Panc1 (cell line): Measurements from ENCODE around the gene EFNA5. TPM values are rescaled to one million over a fixed set of nuclear protein-coding genes. Genes with fewer than 3 reads are reported as not detected.

Experiments
- ATAC-seq: fragments of 200-7000 bp; cut with Tn5 transposase; 2 replicates; pipeline ENCODE4 v1.9.1; 2020; ENCODE audit warnings: mild to moderate bottlenecking, moderate library complexity
- BruUV-seq: library from RNA; stranded (reverse); fragments of 400-500 nt; replicated peaks from 2 replicates; lab custom pipeline; 2021; lab: Mats Ljungman, UMichigan
- CTCF ChIA-PET: fragments of 300-600 bp; sonication (Branson Sonifier 250); formaldehyde crosslinking; loops from one replicate; lab custom pipeline; 2022; ENCODE audit warnings: antibody characterized with exemption; lab: Charles Lee
- POLR2A ChIA-PET: fragments of 300-600 bp; sonication (Branson Sonifier 250); formaldehyde crosslinking; loops from one replicate; lab custom pipeline; 2022; ENCODE audit warnings: antibody characterized with exemption; lab: Charles Lee
- DNase-seq: peaks from one replicate; pipeline ENCODE4 v3.0.0-alpha.2; 2010; ENCODE audit warnings: low read depth, low spot score
- H3K27ac ChIP-seq: 2 replicates; pipeline ENCODE4 v1.5.1; 2011; ENCODE audit warnings: mild to moderate bottlenecking, low read length, inconsistent platforms
- H3K27me3 ChIP-seq: fragments of 200-500 bp; sonication (Bioruptor generic); 2 replicates; pipeline ENCODE4 v1.6.0; 2014; ENCODE audit warnings: low read length, inconsistent platforms; ENCODE audit not compliant: control insufficient read depth, insufficient read depth
- H3K36me3 ChIP-seq: fragments of 200-500 bp; sonication (Bioruptor generic); 2 replicates; pipeline ENCODE4 v1.5.1; 2014; ENCODE audit warnings: inconsistent platforms, mild to moderate bottlenecking, low read length, moderate library complexity; ENCODE audit not compliant: control insufficient read depth, insufficient read depth
- H3K4me1 ChIP-seq: 2 replicates; pipeline ENCODE4 v1.5.1; 2011; ENCODE audit warnings: inconsistent platforms, mild to moderate bottlenecking, low read length, moderate library complexity; ENCODE audit not compliant: control insufficient read depth, insufficient read depth
- H3K4me3 ChIP-seq, 2 experiments: 2 replicates each; pipeline ENCODE4 v1.5.1; 2011 to 2012; ENCODE audit warnings: low read depth in 2 of 2, low read length in 2 of 2, mild to moderate bottlenecking in 2 of 2, inconsistent platforms in 1 of 2, moderate library complexity in 1 of 2
- H3K9me3 ChIP-seq: fragments of 200-500 bp; sonication (Bioruptor generic); 2 replicates; pipeline ENCODE4 v1.5.1; 2014; ENCODE audit warnings: low read depth, mild to moderate bottlenecking, inconsistent platforms, low read length, moderate library complexity; ENCODE audit not compliant: control insufficient read depth, insufficient read depth
- POLR2AphosphoS5 ChIP-seq: IDR thresholded peaks from 2 replicates; pipeline ENCODE4 v1.6.1; 2012; ENCODE audit warnings: mild to moderate bottlenecking, low read depth, low read length, moderate library complexity
- SIN3A ChIP-seq: IDR thresholded peaks from 2 replicates; pipeline ENCODE4 v1.6.1; 2012; ENCODE audit warnings: low read depth, mild to moderate bottlenecking, low read length, moderate library complexity, borderline replicate concordance; ENCODE audit not compliant: insufficient read depth
- TCF7L2 ChIP-seq: IDR thresholded peaks from 2 replicates; pipeline ENCODE4 v1.6.1; 2011; ENCODE audit warnings: mild to moderate bottlenecking, low read depth, low read length, inconsistent platforms
- in situ Hi-C: cut with HindIII; loops from 2 replicates; pipeline ENCODE4 v1.10.0; 2016; ENCODE audit warnings: low sequenced_read_pairs, low pct_unique_long_range_greater_than_20kb
- intact Hi-C: fragments of 100-400 bp; cut with micrococcal nuclease; formaldehyde crosslinking; loops from one replicate; pipeline ENCODE4 v1.10.0; 2022; ENCODE audit not compliant: unreplicated experiment
- total RNA-seq: library from RNA; stranded (reverse); gene quantifications from one replicate; pipeline ENCODE4 v1.2.1, GENCODE V29; 2021; ENCODE audit not compliant: unreplicated experiment
- TF ChIP-seq, protein P1 (sequence below): fragments of 450-650 bp; IDR thresholded peaks from 2 replicates; pipeline ENCODE4 v1.5.1; 2017; ENCODE audit warnings: mild to moderate bottlenecking
- TF ChIP-seq, protein P2 (sequence below), 2 experiments: IDR thresholded peaks; 2 replicates each; pipeline ENCODE4 v1.6.1; 2011 to 2012; ENCODE audit warnings: low read depth in 2 of 2, control low read depth in 1 of 2, low read length in 1 of 2, mild to moderate bottlenecking in 1 of 2, moderate library complexity in 1 of 2; ENCODE audit not compliant: insufficient read depth in 1 of 2

Gene EFNA5
- total RNA-seq, 1 experiment from 2014 or later = 30.5 TPM

DNA sequence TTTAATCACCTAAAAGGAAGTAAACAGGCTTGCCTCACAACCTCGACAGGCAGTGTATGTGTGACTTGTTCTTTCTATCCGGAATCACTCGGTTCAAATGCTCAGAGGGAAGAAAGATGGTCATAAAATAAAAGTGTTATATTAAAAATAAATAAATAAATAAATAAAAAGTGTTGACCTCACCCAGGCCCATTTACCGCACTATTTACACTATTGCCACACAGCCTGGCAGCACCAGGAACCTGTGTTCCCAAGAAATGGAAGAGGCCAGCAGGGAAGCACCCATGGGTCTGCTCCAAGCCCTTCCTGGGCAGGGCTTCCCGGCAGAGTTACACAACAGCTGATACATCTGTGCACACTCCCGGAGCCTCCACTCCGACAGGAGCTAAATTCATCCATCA is 127.9 kb downstream of the EFNA5 start:
- H3K4me3 ChIP-seq = peak overlapping the region in 1 of 2 experiments; percentile 41; a peak in 2 of 4 replicates
- DNase-seq = no peak
- peak; percentile 87 for ATAC-seq
- peaks cover 22% of the 10 kb centered on the region for H3K4me1 ChIP-seq
- TF ChIP-seq TCF7L2 (no peak), POLR2AphosphoS5 (no peak), SIN3A (no peak)
- TF ChIP-seq, protein P1, sequence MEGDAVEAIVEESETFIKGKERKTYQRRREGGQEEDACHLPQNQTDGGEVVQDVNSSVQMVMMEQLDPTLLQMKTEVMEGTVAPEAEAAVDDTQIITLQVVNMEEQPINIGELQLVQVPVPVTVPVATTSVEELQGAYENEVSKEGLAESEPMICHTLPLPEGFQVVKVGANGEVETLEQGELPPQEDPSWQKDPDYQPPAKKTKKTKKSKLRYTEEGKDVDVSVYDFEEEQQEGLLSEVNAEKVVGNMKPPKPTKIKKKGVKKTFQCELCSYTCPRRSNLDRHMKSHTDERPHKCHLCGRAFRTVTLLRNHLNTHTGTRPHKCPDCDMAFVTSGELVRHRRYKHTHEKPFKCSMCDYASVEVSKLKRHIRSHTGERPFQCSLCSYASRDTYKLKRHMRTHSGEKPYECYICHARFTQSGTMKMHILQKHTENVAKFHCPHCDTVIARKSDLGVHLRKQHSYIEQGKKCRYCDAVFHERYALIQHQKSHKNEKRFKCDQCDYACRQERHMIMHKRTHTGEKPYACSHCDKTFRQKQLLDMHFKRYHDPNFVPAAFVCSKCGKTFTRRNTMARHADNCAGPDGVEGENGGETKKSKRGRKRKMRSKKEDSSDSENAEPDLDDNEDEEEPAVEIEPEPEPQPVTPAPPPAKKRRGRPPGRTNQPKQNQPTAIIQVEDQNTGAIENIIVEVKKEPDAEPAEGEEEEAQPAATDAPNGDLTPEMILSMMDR = no peak
- TF ChIP-seq, protein P2, sequence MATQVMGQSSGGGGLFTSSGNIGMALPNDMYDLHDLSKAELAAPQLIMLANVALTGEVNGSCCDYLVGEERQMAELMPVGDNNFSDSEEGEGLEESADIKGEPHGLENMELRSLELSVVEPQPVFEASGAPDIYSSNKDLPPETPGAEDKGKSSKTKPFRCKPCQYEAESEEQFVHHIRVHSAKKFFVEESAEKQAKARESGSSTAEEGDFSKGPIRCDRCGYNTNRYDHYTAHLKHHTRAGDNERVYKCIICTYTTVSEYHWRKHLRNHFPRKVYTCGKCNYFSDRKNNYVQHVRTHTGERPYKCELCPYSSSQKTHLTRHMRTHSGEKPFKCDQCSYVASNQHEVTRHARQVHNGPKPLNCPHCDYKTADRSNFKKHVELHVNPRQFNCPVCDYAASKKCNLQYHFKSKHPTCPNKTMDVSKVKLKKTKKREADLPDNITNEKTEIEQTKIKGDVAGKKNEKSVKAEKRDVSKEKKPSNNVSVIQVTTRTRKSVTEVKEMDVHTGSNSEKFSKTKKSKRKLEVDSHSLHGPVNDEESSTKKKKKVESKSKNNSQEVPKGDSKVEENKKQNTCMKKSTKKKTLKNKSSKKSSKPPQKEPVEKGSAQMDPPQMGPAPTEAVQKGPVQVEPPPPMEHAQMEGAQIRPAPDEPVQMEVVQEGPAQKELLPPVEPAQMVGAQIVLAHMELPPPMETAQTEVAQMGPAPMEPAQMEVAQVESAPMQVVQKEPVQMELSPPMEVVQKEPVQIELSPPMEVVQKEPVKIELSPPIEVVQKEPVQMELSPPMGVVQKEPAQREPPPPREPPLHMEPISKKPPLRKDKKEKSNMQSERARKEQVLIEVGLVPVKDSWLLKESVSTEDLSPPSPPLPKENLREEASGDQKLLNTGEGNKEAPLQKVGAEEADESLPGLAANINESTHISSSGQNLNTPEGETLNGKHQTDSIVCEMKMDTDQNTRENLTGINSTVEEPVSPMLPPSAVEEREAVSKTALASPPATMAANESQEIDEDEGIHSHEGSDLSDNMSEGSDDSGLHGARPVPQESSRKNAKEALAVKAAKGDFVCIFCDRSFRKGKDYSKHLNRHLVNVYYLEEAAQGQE (IDR thresholded peaks at IDR 0.05; ENCODE audit: insufficient read depth in 1 of 2, low read depth in 2 of 2, low read length in 1 of 2) = no peak
- no peaks in the 10 kb centered on the region for H3K9me3 ChIP-seq
- H3K27ac ChIP-seq = peak overlapping the region; percentile 59
- intact Hi-C loops (no loop called here), in situ Hi-C loops (no loop called here)
- POLR2A ChIA-PET = no interaction called here
- no peaks in the 10 kb centered on the region for H3K36me3 ChIP-seq
- BruUV-seq = no TSS peak
- no peaks in the 10 kb centered on the region for H3K27me3 ChIP-seq
- CTCF ChIA-PET = no interaction called here

DNA sequence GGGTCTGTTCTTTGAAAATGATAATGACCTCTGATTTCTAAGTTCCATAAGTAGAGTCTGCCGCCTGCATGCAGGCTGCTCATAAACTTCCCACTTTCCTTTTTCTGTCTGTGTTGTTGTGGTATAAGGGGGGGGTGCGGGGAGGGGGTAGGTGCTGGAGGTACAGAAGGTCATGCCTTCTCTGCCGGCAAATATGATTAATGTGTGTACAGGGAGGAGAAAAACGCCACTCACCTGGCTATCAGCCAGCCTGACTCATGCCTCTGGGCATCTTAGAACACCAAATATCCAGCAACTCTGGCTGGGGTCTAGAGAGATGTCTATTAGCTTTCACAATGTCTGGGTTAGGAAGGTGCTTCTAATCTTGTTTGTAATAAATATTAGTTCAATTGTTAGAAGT is 128.3 kb downstream of the EFNA5 start:
- intact Hi-C loops (no loop called here), in situ Hi-C loops (no loop called here)
- Histone ChIP-seq H3K4me1 (peaks cover 22% of the 10 kb centered on the region), H3K4me3 (peak overlapping the region in 1 of 2 experiments; percentile 41; a peak in 2 of 4 replicates), H3K9me3 (no peaks in the 10 kb centered on the region), H3K36me3 (no peaks in the 10 kb centered on the region), H3K27ac (peak overlapping the region; percentile 59), H3K27me3 (no peaks in the 10 kb centered on the region)
- DNase-seq (peak; percentile 95), ATAC-seq (peak; percentile 91)
- BruUV-seq = no TSS peak
- ChIA-PET POLR2A (interaction anchor here (0.6 kb wide), 1 partner anchor 33 kb away, joined by 3 read pairs; no protein-coding TSS in a partner anchor), CTCF (interaction anchor here (0.6 kb wide), 1 partner anchor 712 kb away, joined by 8 read pairs; no protein-coding TSS in a partner anchor)
- TF ChIP-seq TCF7L2 (no peak), POLR2AphosphoS5 (no peak), SIN3A (no peak)
- TF ChIP-seq, protein P2 (IDR thresholded peaks at IDR 0.05; ENCODE audit: insufficient read depth in 1 of 2, low read depth in 2 of 2, low read length in 1 of 2) = no peak
- TF ChIP-seq, protein P1 = no peak
